PC-3 (cell line): Measurements from ENCODE around the gene ADI1.

Source experiments
- CTCF ChIP-seq: fragments of 300-600 bp; sonication (generic); conservative IDR thresholded peaks from 2 replicates; pipeline ENCODE4 v1.5.1; 2017; ENCODE audit warnings: antibody characterized with exemption, low read depth, mild to moderate bottlenecking, low read length
- EZH2 ChIP-seq: fragments of 300-600 bp; sonication (generic); IDR thresholded peaks from one replicate; pipeline ENCODE4 v1.6.1; 2017; ENCODE audit warnings: antibody characterized with exemption, mild to moderate bottlenecking, low read length; ENCODE audit not compliant: unreplicated experiment

- no peak for TF ChIP-seq CTCF
- TF ChIP-seq EZH2, result no peak
Observed at GRCh38 chr2:3539836-3540235, 20.5 kb upstream of the ADI1 start.
